Measurements from ENCODE around the gene SLC35G1. TPM values are rescaled to one million over a fixed set of nuclear protein-coding genes. Genes with fewer than 3 reads are reported as not detected.
A peak's percentile ranks its signal among the peaks of the same experiment; 100 is the strongest.

The SLC35G1 gene
- total and polyA plus RNA-seq, 5 experiments from 2014 or later = 2.3 to 6.4 (median 3.9) TPM

- DNase-seq = no peak
- Mint-ChIP-seq H3K9me3 (no peaks in the 10 kb centered on the region), H3K4me3 (no peak overlapping the region), H3K4me1 (peaks cover 0 to 35% (median 29%) of the 10 kb centered on the region in 4 donors), H3K27me3 (peaks cover 0 to 2% (median 0%) of the 10 kb centered on the region in 5 donors), H3K36me3 (peaks cover 0 to 6% (median 0%) of the 10 kb centered on the region in 3 donors), H3K27ac (no peak overlapping the region)
- POLR2A ChIA-PET = no interaction called here
- no peak for ATAC-seq
These were observed 5.3 kb downstream of the SLC35G1 start for GRCh38 chr10:93899109-93899508.

GRCh38 chr10:93903051-93903450, 9.3 kb downstream of the SLC35G1 start:
- no peak overlapping the region for H3K4me3 Mint-ChIP-seq
- POLR2A ChIA-PET = no interaction called here
- DNase-seq (no peak), ATAC-seq (no peak)
- H3K9me3 Mint-ChIP-seq = no peaks in the 10 kb centered on the region
- H3K27ac Mint-ChIP-seq = no peak overlapping the region
- peaks cover 0 to 8% (median 0%) of the 10 kb centered on the region in 3 donors for H3K36me3 Mint-ChIP-seq
- H3K4me1 Mint-ChIP-seq = peaks cover 2 to 17% (median 14%) of the 10 kb centered on the region in 4 donors
- H3K27me3 Mint-ChIP-seq = peaks cover 0 to 6% (median 0%) of the 10 kb centered on the region in 5 donors

GRCh38 chr10:93904901-93905300, 11.1 kb downstream of the SLC35G1 start:
- DNase-seq = no peak
- Mint-ChIP-seq H3K4me1 (peaks cover 2 to 16% (median 14%) of the 10 kb centered on the region in 4 donors), H3K27ac (peak overlapping the region in 1 of 10 donors; percentile 76), H3K9me3 (no peaks in the 10 kb centered on the region), H3K27me3 (peaks cover 0 to 6% (median 0%) of the 10 kb centered on the region in 5 donors), H3K36me3 (peaks cover 0 to 19% (median 4%) of the 10 kb centered on the region in 3 donors), H3K4me3 (no peak overlapping the region)
- POLR2A ChIA-PET = no interaction called here
- no peak for ATAC-seq

GRCh38 chr10:93907059-93907458, 13.3 kb downstream of the SLC35G1 start:
- Mint-ChIP-seq H3K27me3 (peaks cover 0 to 6% (median 0%) of the 10 kb centered on the region in 5 donors), H3K4me3 (peak overlapping the region in 7 of 10 donors; percentile 12 to 66 (median 55)), H3K27ac (peak overlapping the region in 7 of 10 donors; percentile 6 to 85 (median 52)), H3K9me3 (no peaks in the 10 kb centered on the region), H3K4me1 (peaks cover 2 to 16% (median 14%) of the 10 kb centered on the region in 4 donors), H3K36me3 (peaks cover 0 to 21% (median 4%) of the 10 kb centered on the region in 3 donors)
- POLR2A ChIA-PET = interaction anchor here (0.6 to 1.0 kb wide), 2 partner anchors 13 to 89 kb away, joined by 3 read pairs; no protein-coding TSS in a partner anchor
- peak in 1 of 2 donors; percentile 44 for ATAC-seq
- DNase-seq = peak in 1 of 10 donors; percentile 11

- ATAC-seq = no peak
- DNase-seq = no peak
- H3K36me3 Mint-ChIP-seq = peaks cover 0 to 24% (median 4%) of the 10 kb centered on the region in 3 donors
- no peak overlapping the region for H3K27ac Mint-ChIP-seq
- POLR2A ChIA-PET = no interaction called here
- no peak overlapping the region for H3K4me3 Mint-ChIP-seq
- H3K9me3 Mint-ChIP-seq = no peaks in the 10 kb centered on the region
- H3K27me3 Mint-ChIP-seq = peaks cover 0 to 4% (median 0%) of the 10 kb centered on the region in 5 donors
- H3K4me1 Mint-ChIP-seq = peaks cover 2 to 5% (median 5%) of the 10 kb centered on the region in 4 donors
These were observed 18.1 kb downstream of the SLC35G1 start for GRCh38 chr10:93911866-93912265.

GRCh38 chr10:93912444-93912843, 18.7 kb downstream of the SLC35G1 start:
- DNase-seq = no peak
- peaks cover 0 to 4% (median 0%) of the 10 kb centered on the region in 5 donors for H3K27me3 Mint-ChIP-seq
- no peak for ATAC-seq
- H3K4me3 Mint-ChIP-seq = no peak overlapping the region
- POLR2A ChIA-PET = no interaction called here
- no peaks in the 10 kb centered on the region for H3K9me3 Mint-ChIP-seq
- H3K27ac Mint-ChIP-seq = no peak overlapping the region
- H3K36me3 Mint-ChIP-seq = peaks cover 0 to 24% (median 4%) of the 10 kb centered on the region in 3 donors
- peaks cover 0 to under 1% (median 0%) of the 10 kb centered on the region in 4 donors for H3K4me1 Mint-ChIP-seq

- POLR2A ChIA-PET = no interaction called here
- no peak for DNase-seq
- Mint-ChIP-seq H3K27me3 (peaks cover 0 to 4% (median 0%) of the 10 kb centered on the region in 5 donors), H3K4me3 (no peak overlapping the region), H3K9me3 (no peaks in the 10 kb centered on the region), H3K4me1 (no peaks in the 10 kb centered on the region), H3K36me3 (peaks cover 0 to 13% (median under 1%) of the 10 kb centered on the region in 3 donors), H3K27ac (peak overlapping the region in 1 of 10 donors; percentile 17)
- no peak for ATAC-seq
These were observed 19.9 kb downstream of the SLC35G1 start for GRCh38 chr10:93913706-93914105.

- H3K27ac Mint-ChIP-seq = no peak overlapping the region
- no peak for ATAC-seq
- H3K4me3 Mint-ChIP-seq = no peak overlapping the region
- POLR2A ChIA-PET = no interaction called here
- no peak for DNase-seq
- H3K9me3 Mint-ChIP-seq = no peaks in the 10 kb centered on the region
- H3K36me3 Mint-ChIP-seq = peaks cover 0 to 7% (median 0%) of the 10 kb centered on the region in 3 donors
- no peaks in the 10 kb centered on the region for H3K4me1 Mint-ChIP-seq
- H3K27me3 Mint-ChIP-seq = peaks cover 0 to 8% (median 0%) of the 10 kb centered on the region in 5 donors
These were observed 21.8 kb downstream of the SLC35G1 start for GRCh38 chr10:93915598-93915997.

- ATAC-seq = no peak
- POLR2A ChIA-PET = no interaction called here
- Mint-ChIP-seq H3K27ac (peak overlapping the region in 1 of 10 donors; percentile 23), H3K4me3 (no peak overlapping the region), H3K9me3 (no peaks in the 10 kb centered on the region), H3K4me1 (no peaks in the 10 kb centered on the region), H3K36me3 (peaks cover 0 to 7% (median 0%) of the 10 kb centered on the region in 3 donors), H3K27me3 (peaks cover 0 to 8% (median 0%) of the 10 kb centered on the region in 5 donors)
- no peak for DNase-seq
These were observed 22.7 kb downstream of the SLC35G1 start for GRCh38 chr10:93916257-93917063.

- POLR2A ChIA-PET = no interaction called here
- Mint-ChIP-seq H3K36me3 (peaks cover 0 to 3% (median 0%) of the 10 kb centered on the region in 3 donors), H3K9me3 (no peaks in the 10 kb centered on the region), H3K4me3 (no peak overlapping the region), H3K27me3 (peaks cover 0 to 8% (median 0%) of the 10 kb centered on the region in 5 donors), H3K4me1 (no peaks in the 10 kb centered on the region), H3K27ac (peak overlapping the region in 1 of 10 donors; percentile 23)
- ATAC-seq (no peak), DNase-seq (no peak)
These were observed 23.2 kb downstream of the SLC35G1 start for GRCh38 chr10:93917064-93917391.

- H3K36me3 Mint-ChIP-seq = peaks cover 0 to 2% (median 0%) of the 10 kb centered on the region in 3 donors
- no peak overlapping the region for H3K4me3 Mint-ChIP-seq
- no peaks in the 10 kb centered on the region for H3K9me3 Mint-ChIP-seq
- H3K27ac Mint-ChIP-seq = no peak overlapping the region
- no peaks in the 10 kb centered on the region for H3K4me1 Mint-ChIP-seq
- POLR2A ChIA-PET = no interaction called here
- ATAC-seq (no peak), DNase-seq (no peak)
- H3K27me3 Mint-ChIP-seq = peaks cover 0 to 8% (median 0%) of the 10 kb centered on the region in 5 donors
These were observed 24.0 kb downstream of the SLC35G1 start for GRCh38 chr10:93917821-93918220.

- Mint-ChIP-seq H3K36me3 (peaks cover under 1 to 12% (median 5%) of the 10 kb centered on the region in 3 donors), H3K27me3 (peaks cover 0 to 9% (median 0%) of the 10 kb centered on the region in 5 donors), H3K4me1 (no peaks in the 10 kb centered on the region), H3K27ac (no peak overlapping the region), H3K9me3 (no peaks in the 10 kb centered on the region), H3K4me3 (no peak overlapping the region)
- POLR2A ChIA-PET = no interaction called here
- DNase-seq (peak in 6 of 10 donors; percentile 6 to 65 (median 9)), ATAC-seq (no peak)
These were observed 27.6 kb downstream of the SLC35G1 start for GRCh38 chr10:93921338-93921737.

GRCh38 chr10:93926613-93927012, 32.8 kb downstream of the SLC35G1 start:
- H3K4me3 Mint-ChIP-seq = no peak overlapping the region
- ATAC-seq (no peak), DNase-seq (no peak)
- POLR2A ChIA-PET = no interaction called here
- H3K9me3 Mint-ChIP-seq = peaks cover 0 to 18% (median 11%) of the 10 kb centered on the region in 9 donors
- no peaks in the 10 kb centered on the region for H3K4me1 Mint-ChIP-seq
- H3K27ac Mint-ChIP-seq = no peak overlapping the region
- peaks cover 0 to 16% (median 2%) of the 10 kb centered on the region in 5 donors for H3K27me3 Mint-ChIP-seq
- H3K36me3 Mint-ChIP-seq = peaks cover 3 to 18% (median 14%) of the 10 kb centered on the region in 3 donors
